AG09309 (cell line): Measurements from ENCODE around the gene PRPF40B.

Source experiments
- DNase-seq: peaks from one replicate; pipeline ENCODE4 v3.0.0-alpha.2; 2010; ENCODE audit warnings: low read depth
- H3K4me3 ChIP-seq: 2 replicates; pipeline ENCODE4 v1.5.1; 2011; ENCODE audit warnings: mild to moderate bottlenecking, low read depth, low read length, moderate library complexity; ENCODE audit not compliant: control insufficient read depth
- CTCF ChIP-seq: IDR thresholded peaks from 2 replicates; pipeline ENCODE4 v1.5.1; 2011; ENCODE audit warnings: mild to moderate bottlenecking, low read depth, low read length, inconsistent platforms; ENCODE audit not compliant: insufficient read depth, control insufficient read depth; ENCODE audit errors: missing control alignments

The PRPF40B gene

DNA sequence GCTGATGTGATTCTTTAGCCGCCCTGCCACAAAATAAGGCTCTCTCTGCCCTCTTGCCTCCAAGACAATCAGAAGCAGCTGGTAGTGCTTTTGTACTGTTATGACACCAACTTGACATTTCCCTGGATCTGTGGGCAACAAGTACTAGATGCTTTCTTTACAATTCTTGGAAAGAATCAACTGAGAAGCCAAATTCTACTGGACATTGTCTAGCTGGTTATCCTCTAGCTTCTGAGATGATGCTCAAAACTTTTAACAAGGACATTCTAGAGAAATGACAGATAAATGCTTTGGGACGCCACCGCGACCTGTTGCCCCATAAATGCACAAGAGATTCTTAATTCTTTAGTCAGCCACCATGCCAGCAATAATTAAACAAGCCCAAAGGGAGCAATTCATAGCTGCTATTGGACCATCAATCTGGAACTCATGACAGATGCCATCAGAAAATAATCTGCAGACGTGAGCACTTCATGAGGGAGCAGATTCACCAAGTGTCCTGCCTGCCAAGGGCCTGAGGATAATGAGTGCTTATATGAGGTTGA, 61.0 kb downstream of the PRPF40B start:
- no peak for TF ChIP-seq CTCF
- H3K4me3 ChIP-seq, result no peak overlapping the region
- no peak for DNase-seq

- TF ChIP-seq CTCF, result no peak
- no peak overlapping the region for H3K4me3 ChIP-seq
- DNase-seq, result no peak
Observed at GRCh38 chr12:49687941-49688340, 64.6 kb downstream of the PRPF40B start.

- TF ChIP-seq CTCF, result no peak
Observed at GRCh38 chr12:49689237-49689636, 65.9 kb downstream of the PRPF40B start.

DNA sequence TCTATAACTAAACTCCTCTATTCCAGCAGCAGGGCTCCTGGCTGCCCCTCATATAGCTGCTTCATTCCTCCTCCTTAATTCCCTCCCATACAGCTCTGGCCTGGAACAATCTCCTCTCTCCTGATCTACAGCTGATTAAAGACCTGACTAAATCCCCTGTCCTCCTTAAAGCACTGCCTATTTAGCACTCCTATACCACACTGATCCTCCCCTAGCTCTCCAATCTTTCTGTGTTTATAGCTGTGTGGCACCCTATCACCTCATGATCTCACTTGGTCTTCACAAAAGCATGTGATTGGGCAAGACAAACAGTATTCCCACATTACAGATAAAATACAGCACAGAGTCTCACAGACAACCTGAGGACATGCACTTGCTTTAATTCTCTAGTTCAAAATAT, 66.4 kb downstream of the PRPF40B start:
- no peak overlapping the region for H3K4me3 ChIP-seq
- no peak for TF ChIP-seq CTCF
- DNase-seq, result no peak

More at GRCh38 chr12:49689237-49689636, 65.9 kb downstream of the PRPF40B start:
- DNase-seq, result no peak
- no peak overlapping the region for H3K4me3 ChIP-seq

DNA sequence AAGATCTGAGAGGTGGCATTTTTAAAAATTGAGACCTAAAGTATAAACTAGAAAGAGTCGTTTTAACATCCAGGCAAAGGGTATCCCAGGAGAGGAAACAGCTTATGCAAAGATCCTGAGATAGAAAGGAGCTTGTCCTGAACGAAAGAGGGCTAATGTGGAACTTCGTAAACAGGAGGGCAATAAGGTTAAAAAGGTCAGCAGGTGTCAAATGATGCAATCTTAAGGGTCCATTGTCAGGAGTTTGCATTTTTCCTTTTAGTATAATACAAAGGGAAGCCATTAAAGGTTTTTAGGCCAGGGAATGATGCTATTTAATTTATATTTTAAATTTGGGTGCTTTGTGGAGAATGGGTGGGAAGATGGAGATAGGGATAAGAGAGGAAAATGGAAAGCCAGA, 69.5 kb downstream of the PRPF40B start:
- no peak for DNase-seq
- TF ChIP-seq CTCF, result no peak

GRCh38 chr12:49693931-49694444, 70.6 kb downstream of the PRPF40B start:
- no peak overlapping the region for H3K4me3 ChIP-seq
- no peak for TF ChIP-seq CTCF
- DNase-seq, result no peak

More for the DNA sequence above, 69.5 kb downstream of the PRPF40B start:
- H3K4me3 ChIP-seq, result no peak overlapping the region
